NCI-H526 (cell line): Measurements from ENCODE around the gene PEX10.

Experiments
- DNase-seq, 2 experiments: peaks; one replicate each; lab custom pipeline; 2025; lab: John Stamatoyannopoulos, UW

PEX10 gene

DNA sequence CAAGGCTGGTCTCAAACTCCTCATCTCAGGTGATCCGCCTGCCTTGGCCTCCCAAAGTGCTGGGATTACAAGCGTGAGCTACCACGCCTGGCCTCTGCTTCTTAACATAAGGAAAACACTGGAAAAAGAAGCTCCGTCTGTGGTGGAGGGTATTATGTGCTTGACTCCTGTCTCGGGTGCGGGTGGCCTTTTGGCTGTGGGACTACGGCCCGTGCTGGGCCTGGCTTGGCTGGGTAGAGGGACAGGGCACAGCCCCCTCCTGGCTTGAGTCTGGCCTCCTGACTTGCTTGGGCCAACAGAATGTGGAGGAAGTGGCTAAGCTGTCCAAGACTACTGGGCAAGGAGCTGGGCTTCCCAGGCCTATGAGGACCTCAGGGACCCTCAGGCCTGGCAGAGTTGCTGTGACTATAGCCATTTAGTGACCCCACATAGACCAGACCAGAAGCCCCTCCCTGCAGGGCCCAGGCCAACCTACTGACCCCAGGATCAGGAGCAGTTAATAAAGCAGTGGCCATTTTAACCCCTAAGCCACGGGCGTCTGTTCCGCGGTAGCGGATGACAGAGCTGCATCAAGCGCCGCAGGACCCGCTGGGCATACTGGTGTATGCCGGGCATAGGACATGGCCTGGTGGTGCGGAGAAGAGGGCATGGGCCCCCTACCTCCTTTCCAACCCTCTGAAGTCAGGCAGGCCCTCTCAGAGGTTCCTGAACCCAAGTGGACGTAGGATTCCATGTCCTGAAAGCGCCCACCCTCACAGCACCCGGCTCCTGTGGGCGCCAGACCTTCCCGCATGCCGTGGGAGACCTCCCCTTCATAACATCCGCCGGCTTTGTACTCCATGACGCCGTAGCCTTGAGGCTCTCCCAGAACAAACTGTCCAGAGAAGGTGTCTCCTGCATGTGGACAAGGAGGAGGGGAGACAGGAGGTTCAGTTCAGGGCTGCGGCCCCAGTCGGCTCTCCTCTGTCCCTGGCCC, 25.4 kb downstream of the PEX10 start:
- DNase-seq, result no peak

DNA sequence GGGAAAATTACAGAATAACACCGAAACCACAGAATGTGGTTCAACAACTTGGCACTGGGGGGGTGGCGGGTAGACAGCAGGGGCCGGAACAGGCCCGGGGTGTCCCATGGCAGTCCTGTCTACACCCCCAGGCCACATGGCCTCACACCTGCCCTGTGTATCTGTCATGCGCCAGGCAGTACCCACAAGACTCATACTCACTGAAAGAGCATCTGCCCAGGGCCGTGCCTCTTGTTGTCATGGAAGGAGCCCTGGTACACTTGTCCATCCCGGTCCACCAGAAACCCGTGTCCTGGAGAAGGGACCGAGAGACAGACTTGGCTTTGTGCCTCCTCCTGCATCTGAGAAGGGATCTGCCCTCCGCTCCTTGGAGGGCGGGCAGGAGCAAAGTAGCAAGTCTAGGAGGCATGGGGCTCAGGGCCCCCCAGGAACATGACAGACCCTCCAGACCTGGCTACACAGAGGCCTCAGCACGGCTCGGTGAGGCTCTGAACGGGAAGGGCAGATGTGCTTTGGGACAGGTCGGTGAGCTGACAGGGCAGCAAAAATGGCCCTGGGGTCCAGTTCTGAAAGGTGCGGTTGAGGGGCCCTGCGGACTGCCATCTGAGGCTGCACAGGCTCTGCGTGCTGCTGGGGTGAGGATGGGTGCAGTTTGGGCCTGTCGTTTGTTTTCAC, 26.6 kb downstream of the PEX10 start:
- no peak for DNase-seq

DNA sequence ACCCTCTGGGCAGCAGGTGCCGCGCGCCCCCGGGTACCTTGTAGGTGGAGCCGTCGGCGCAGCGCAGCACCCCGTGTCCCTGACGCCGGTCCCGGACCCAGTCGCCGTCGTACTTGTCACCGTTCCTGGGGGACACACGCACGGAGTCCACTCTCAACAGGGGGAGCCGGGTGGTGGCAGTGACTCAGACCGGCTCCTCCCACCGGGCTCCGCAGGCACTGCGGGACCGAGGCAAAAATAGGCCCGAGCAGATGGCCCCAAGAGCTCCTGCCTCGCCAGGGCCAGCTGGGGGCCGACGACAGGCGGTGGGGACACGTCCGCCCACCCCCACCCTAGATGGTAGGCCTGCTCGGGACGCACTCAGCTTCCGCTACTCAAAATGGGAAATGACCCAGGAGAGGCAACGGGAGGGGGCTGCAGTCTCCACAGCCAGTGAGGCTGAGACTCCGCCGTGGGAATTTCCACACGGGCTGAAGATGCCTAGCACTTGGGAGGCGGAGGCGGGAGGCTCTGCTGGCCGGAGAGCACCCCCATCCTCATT, 27.4 kb downstream of the PEX10 start:
- DNase-seq, result no peak

DNA sequence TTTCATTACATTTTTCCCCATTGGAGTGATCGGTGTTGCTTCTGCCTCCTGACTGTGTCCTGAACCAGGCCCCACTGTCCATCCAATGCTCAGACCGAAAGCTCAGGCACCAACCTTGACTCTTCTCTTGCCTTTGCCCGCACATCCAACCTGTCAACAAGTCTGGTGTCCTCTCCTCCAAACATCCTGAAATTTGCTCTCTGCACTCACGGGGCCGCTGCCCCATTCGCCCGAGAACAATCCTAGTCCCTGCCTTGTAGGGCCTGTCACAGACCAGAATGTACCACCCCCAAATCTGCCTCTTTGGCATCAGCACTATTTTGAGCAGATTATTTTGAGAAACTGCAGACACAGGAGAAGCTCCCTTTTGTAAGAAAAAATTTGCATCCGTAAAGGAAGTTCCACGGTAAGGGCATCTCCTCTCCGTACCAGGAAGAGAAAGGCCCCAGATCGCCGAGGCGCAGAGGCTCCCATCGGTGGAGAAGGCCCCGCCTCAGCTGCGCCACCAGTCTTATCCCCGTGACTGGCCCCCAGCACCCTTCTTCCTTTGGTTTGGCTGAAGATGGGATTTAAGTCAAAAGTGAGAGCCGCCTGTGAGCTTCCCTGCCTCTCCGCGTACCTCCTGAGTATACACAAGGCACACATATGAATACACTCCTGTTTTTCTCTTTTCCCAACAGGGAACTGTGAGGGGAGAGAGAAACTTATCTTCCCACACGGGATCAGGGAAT, 28.1 kb downstream of the PEX10 start:
- DNase-seq, result no peak

DNA sequence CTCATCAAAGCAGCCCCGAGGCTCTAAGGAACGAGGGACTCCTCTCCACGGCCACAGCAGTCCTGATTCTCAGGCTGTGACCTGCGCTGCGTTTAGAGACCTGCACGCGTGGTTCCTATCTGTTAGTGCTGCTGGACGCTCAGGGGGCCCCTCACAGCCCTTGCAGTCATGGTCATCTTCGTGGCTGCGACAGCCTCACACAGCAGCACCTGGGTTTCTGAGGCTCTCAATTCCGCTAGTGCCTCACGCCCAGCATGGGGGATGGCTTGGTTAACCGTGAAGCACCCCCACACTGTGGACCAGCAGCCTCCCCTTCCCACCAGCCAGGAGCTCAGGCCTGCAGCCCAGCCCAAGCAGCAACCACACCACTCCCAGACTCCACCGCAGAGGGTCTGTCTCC, 28.8 kb downstream of the PEX10 start:
- DNase-seq, result no peak

DNA sequence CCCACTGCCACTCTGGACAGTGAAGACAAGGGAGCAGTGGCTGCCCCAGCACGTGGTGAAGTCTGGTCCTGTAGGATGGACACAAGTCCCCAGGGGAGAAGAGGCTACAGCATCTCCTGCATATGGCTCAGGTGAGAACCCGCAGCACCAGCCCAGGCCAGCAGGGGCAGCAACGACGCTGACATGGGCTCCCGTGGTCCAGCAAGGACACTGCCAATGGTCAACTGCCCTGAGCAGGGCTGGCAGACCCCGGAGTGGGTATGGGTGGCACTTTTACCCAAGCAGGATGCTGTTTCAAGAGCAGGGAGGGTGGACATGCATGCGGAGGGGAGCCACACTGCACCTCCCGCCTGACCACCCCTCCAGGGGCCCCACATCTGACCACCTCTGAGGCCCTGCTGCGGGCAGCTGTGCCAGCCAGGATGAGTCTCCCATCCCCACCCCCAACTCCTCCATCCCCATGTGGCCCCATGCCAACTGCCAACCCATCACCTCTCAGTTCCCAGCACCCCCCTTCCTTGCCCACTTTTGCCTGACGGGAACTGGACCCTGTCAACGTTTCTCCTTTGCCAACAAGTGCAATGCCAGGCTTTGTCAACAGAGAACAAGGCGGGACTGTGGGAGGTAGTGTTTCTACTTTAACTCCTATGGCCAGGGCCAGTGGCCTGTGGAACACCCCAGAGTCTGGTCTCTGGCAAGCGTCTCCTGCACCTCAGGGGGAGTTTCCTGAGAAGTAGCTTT, 29.6 kb downstream of the PEX10 start:
- peak in 1 of 2 experiments; percentile 72 for DNase-seq

DNA sequence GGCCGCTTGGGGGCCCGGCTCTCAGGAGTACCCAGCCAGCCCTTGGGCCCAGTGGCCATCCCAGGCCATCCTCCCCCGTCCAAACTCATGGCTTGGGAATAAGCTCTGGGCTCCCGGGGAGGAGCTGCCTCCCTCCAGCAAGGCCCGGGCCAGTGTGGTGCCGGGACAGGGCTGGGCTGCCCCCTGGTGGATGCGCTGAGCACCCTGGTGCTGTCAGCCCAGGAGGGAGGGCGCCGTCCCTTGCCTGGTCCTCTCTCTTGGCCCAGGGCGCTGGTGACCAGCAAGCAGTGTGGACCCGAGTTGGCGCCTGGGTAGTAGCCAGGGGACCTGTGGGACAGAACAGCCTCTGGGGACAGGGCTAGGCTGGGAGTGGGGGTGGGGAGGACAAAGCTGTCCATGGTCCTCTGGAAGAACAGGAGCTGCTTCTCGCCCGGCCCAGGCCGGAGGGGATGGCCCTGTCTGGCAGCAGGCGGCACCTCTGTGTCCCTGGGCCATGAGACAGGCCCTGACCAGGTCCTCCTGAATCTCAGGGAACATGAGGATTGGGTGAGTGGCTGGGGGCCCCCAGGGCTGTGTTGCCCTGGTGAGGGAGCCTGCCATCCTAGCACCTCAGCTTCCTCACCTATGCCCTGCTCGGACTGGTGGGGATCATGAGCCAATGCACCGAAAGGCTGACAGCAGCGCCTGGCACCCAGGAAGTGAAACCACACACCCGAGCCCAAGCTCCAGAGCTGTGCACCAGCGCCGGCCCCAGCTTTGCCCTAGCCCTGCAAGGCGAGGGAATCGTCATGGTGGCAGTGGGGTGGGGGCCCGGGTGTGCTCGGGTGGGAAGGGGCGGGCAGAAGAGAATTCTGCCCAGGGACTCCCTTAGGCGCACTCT, 30.4 kb downstream of the PEX10 start:
- DNase-seq, result peak; percentile 25 to 88

DNA sequence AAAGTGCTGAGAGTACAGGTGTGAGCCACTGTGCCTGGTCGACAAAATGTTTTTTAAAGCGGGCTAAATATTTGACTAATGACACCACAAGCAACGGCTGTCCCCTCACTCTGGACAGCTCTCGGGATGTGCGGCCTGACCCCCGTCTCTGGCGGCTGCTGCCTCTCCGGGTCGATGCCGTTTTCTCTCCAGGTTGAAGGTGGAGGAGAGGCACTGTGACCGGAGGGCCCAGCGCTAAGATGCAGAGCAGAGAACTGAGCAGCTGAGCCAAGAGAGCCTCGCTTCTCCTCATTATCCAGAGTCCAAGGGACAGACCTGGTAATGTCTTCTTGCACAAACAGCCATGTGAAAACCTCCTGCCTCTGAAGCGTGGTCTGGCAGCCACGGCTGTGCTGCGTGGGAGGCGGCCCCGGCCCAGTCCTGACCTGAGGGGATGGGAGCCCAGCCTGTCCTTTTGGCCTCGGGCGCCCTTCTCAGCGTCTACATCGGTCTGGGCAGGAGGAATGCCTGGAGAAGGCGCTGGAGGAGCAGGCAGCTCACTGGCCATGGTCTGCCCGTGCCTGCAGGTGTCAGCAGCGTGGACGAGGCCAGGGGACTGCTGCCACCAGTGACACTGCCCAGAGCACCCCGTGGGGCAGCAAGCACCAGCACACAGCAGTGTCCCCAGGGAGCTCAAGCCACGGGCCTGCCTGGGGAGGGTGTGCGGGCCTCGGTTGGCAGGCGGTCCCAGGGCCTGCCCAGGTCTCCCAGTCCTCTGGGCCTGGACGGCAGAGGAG, 31.4 kb downstream of the PEX10 start:
- peak in 1 of 2 experiments; percentile 55 for DNase-seq

DNA sequence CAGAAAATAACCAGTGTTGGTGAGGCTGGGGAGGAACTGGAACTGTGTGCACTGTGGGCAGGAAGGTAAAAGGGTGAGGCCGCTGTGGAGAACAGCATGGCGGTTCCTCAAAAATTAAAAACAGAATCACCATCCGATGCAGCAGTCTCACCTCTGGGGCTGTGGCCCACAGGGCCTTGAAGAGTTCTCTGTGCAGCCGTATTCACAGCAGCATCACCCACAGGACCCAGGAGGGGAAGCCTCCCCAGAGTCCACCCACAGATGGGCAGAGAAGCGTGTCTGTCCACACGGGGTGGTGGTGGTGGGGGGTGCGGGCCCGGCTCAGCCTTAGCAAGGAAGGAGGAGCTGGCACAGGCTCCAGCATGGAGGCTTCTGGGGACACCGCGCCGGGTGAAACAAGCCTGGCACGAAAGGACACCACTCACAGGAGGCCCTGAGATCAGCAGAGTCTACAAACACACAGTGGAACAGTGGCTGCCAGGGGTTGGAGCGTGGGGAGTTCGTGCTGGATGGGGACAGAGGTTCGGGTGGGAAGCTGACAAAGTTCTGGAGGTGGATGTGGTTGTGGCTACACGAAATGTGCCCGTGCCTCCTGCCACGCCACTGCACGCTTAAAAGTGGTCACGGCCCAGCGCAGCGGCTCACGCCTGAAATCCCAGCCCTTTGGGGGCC, 32.5 kb downstream of the PEX10 start:
- no peak for DNase-seq

DNA sequence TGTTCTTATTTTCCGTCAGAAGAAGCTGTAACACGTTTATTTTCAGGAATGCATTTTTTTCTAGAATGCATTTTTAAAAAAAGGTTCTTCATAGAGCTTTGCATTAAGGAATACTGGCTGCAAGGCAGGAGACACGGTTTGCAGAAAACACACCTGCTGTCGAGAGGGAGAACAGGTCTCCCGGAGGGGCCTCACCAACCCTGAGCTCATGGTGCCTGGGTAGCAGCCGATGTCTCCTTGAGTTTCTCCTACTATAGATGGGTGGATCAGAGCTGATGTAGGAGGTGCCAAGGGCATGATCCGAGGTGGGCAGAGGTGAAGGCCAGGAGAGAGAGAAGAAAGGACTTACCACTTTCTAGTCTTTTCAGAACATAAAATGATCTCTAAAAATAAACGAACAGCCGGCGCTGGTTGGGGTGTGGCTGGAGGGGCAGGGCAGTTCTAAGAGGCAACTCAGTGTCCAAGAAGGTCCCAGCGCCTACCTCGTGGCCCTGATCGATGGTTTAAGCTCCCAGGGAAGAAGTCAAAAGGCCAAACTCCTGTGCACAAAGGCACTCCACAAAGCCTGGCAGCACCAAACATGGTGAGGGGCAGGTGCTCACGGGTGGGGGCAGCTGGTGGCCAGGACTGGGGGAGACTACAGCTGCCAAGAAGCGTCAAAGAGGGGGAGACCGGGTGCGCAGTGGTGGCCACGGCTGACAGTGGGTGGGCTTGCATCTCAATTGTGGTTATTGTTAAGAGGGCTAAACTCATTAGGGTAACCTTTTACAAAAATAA, 33.2 kb downstream of the PEX10 start:
- DNase-seq, result no peak

DNA sequence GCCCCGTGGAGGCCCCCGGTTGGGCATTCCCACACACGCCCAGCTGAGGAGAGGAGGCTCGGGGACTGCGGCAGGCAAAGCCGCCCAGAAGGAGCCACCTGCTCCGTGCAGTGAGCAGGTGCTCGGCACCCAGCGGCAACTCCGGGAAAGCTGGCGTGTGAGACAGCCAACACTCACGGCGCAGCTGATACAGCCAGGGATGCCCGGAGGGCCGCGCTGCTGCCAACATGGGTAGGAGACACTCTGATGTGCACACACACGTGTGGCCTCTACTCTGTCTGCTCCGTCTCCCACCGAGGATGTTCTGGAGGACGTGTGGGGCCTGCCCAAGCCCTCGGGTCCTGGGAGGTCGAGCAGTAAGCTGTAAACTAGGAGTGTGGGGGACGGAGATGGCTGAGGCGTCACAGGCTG, 33.9 kb downstream of the PEX10 start:
- peak; percentile 52 to 79 for DNase-seq

DNA sequence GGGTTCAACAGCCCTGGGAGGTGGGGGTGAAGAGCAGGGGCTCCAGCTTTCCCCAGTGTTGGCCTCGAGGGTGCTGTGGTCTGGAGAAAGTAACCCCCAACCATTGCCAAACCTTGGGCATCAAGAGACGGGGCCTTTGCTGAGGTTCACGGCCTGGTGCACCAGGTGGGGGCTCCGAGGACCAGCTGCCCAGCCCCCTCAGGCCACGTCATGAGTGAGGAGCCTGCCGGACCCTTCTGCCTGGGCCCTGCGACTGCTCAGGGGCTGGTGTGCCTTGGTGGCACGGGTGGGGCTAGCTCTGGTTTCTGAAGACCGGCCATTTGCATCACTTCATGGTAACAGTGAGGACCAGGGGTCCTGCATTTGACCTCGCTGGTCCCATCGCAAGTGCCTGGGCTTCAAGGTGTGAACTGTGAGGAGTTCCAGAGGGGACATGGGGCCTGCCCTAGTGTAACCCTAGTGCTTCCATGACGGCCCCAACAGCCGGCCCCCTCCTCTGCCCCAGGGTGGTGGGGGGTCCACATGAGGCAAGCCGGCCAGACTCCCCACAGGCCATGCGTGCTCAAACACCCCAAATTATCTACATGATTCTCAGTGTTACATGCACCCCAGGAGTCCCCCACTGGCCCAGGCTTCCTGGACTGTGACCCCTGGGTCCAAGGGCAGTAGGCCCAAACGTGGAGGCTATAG, 34.5 kb downstream of the PEX10 start:
- no peak for DNase-seq

DNA sequence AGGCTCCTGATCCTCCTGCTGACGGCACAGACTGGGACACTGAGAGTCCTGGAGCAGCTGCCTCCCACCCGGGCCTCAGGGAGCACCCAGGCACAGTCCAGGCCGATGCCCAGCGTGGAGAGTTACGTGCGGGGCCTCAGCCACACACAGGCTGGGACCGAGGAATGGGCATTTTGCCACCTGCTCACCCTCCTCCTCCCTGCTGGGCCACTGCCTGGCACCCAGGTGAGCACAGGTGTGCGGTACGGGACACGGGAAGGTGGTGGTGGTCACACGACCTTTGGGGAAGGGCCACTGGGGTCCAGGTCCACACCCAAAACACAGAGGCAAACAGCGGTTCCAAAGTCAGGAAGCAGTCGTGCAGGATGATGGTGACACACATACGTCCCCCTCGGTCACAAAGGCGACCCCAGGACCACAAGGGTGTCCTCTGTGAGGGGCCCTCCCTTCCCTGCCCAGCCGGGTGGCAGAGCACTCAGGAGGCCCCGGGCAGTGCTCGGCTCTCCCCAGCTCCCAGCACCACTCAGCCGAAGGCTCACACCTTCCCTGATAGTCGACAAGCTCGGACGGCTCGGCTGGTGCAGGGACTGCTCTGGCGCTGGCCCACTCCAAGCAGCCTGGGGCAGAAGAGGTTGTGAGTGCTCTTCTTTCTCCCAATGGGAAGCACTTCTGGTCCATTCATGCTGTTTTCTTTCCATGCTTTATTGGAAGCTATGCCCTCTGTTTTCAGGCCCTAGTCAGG, 35.3 kb downstream of the PEX10 start:
- no peak for DNase-seq

DNA sequence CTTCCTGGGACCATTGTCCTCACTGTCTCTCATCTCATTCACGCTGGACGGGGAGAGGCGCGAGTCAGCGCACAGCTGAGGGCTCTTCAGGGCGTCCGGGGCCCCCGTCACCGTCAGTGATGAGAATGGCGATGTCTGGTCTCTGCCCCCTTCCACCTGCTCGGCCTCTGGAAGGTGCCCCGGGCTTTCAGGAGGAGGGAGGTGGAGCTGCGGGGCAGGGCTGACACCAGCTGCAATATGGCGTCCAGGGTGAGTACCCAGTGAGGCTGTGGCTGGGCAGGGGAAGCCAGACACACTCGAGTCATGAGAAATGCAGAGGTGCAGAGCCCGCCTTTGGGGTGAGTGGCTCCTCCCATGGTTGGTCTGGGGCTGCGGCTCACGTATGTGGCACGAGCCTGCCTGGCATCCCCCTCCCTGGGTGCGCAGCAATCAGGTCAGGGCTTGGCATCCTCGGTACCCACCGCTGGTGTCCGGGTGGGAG, 36.1 kb downstream of the PEX10 start:
- no peak for DNase-seq

DNA sequence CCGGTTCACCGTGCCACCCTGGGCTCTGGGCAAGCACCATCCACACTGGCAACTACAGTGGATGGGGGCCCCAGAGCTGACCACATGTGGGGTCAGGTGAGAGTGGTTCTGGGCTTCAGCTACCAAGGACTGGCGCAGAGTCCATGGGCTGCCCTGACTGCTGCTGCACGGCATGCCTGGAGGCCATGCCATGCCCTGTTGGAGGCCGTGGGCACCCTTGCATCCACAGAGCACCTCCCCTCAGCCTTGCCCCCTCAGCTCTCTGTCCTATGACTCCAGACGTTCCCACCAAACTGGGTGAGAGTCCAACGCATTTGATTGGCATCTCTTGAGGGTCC, 36.5 kb downstream of the PEX10 start:
- DNase-seq, result no peak

DNA sequence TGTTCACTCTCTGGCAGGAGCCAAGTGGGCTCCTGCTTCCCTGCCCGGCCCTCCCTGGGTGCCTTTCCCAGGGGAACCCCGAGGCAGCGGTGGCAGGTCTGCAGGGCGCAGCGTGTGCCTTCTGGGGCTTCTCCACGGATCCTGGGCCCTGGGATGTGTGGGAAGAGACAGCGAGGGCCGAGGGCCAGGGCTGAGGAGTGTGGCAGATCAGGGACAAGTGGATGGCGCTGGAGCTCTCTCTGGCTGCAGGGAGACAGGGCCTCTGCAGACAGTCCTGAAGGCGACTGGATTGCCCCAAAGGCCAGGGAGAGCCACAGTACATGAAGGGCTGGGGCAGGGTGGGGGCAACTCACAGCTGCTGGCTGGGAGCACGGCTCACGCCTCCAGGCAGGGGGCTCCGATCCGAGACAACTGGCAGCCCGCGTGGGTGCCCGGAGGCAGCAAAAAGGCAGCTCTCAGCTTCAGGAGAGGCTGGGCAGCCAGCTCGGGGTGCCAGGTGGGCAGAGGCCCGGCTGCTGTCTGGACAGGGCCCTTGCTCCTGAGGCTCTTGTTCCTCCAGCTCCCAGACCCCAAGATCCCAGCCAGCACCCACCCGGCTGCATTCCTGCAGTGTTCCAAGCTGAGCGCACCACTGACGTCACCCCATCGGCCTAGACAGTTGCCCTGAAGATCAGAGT, 37.0 kb downstream of the PEX10 start:
- DNase-seq, result peak in 1 of 2 experiments; percentile 50
